Loucy (cell line): ENCODE measurements around the gene MOGAT3.

ENCODE experiments used
- CTCF ChIP-seq: fragments of 200-600 bp; sonication (generic); conservative IDR thresholded peaks from 2 replicates; pipeline ENCODE4 v1.5.1; 2014; ENCODE audit warnings: mild to moderate bottlenecking, antibody characterized with exemption, low read length
- EZH2phosphoT487 ChIP-seq: fragments of 200-600 bp; IDR thresholded peaks from 2 replicates; pipeline ENCODE4 v1.6.1; 2018; ENCODE audit warnings: antibody characterized with exemption, mild to moderate bottlenecking, moderate library complexity, borderline replicate concordance

GRCh38 chr7:101163279-101164070 is 37.4 kb downstream of the MOGAT3 start:
- TF ChIP-seq CTCF (no peak), EZH2phosphoT487 (no peak)
